ENCODE measurements around the gene STPG2.
"Not testable (repeated sequence)": the region's sequence is repeated elsewhere in the genome, so short reads cannot be mapped to it uniquely, and the experiment has no call there.

Gene STPG2

DNA sequence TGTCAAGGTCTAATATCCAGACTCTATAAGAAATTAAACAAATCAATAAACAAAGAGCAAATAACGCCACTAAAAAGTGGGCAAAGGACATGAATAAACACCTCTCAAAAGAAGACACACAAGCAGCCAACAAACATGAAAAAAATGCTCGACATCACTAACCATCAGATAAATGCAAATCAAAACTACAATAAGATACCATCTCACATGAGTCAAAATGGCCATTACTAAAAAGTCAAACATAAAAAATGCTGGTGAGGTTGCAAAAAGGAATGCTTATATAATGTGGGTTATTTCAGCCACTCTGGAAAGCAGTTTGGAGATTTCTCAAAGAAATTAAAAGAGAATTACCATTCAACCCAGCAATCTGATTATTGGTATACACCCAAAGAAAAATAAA, 481.1 kb downstream of the STPG2 start:
- TF ChIP-seq, protein P1, sequence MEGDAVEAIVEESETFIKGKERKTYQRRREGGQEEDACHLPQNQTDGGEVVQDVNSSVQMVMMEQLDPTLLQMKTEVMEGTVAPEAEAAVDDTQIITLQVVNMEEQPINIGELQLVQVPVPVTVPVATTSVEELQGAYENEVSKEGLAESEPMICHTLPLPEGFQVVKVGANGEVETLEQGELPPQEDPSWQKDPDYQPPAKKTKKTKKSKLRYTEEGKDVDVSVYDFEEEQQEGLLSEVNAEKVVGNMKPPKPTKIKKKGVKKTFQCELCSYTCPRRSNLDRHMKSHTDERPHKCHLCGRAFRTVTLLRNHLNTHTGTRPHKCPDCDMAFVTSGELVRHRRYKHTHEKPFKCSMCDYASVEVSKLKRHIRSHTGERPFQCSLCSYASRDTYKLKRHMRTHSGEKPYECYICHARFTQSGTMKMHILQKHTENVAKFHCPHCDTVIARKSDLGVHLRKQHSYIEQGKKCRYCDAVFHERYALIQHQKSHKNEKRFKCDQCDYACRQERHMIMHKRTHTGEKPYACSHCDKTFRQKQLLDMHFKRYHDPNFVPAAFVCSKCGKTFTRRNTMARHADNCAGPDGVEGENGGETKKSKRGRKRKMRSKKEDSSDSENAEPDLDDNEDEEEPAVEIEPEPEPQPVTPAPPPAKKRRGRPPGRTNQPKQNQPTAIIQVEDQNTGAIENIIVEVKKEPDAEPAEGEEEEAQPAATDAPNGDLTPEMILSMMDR (IDR thresholded peaks at IDR 0.05) = no peak
- DNase-seq (ENCODE audit: low spot score) = no peak

GRCh38 chr4:97656044-97656720, 487.1 kb downstream of the STPG2 start:
- Histone ChIP-seq H3K4me3 (no peak overlapping the region), H3K27ac (no peak overlapping the region)
- no peak for DNase-seq (ENCODE audit: low spot score)
- TF ChIP-seq, protein P1 (IDR thresholded peaks at IDR 0.05) = no peak

More for the DNA sequence above, 481.1 kb downstream of the STPG2 start:
- Histone ChIP-seq H3K27ac (no peak overlapping the region), H3K4me3 (no peak overlapping the region)

DNA sequence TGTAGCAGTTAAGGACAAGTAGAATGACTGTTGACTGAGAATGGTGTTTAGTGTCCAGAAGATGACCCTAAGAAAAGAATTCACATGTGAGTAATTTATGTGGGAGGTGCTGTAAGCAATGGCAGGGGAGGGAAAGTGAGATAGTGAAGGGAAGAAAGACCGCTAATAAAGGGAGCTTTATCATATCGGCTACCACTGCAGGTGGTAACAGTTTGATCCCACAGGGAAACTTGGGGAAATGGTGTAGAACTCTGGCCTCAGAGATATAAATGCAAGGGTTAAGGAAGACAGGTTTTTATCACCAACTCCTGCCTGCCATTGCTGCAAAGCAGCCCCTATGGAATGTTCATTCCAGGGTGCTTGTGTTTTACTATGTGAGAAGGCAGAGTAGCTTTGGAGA, 489.6 kb downstream of the STPG2 start:
- no peak for DNase-seq (ENCODE audit: low spot score)
- Histone ChIP-seq H3K27ac (no peak overlapping the region), H3K4me3 (no peak overlapping the region)
- TF ChIP-seq, protein P1 (IDR thresholded peaks at IDR 0.05) = no peak

DNA sequence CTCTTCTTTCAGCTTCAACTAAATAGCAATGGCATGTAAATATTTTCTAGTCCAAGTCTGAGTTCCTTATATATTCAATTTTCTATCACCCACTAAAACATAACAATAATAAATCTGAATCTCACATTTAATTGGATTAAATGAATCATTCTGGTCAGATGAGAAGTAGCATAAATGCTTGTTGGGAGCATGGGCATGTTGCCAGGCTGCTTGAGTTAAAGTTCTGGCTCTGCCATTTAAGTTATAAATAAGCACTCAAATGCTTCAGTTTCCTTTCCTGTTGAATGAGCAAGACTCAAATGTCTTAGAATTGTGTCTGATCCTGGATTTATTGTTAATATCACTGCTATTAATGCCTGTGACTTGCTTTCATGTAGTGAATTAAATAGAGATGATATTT, 496.3 kb downstream of the STPG2 start:
- no peak for DNase-seq (ENCODE audit: low spot score)
- Histone ChIP-seq H3K27ac (no peak overlapping the region), H3K4me3 (no peak overlapping the region)
- TF ChIP-seq, protein P1 (IDR thresholded peaks at IDR 0.05) = no peak

DNA sequence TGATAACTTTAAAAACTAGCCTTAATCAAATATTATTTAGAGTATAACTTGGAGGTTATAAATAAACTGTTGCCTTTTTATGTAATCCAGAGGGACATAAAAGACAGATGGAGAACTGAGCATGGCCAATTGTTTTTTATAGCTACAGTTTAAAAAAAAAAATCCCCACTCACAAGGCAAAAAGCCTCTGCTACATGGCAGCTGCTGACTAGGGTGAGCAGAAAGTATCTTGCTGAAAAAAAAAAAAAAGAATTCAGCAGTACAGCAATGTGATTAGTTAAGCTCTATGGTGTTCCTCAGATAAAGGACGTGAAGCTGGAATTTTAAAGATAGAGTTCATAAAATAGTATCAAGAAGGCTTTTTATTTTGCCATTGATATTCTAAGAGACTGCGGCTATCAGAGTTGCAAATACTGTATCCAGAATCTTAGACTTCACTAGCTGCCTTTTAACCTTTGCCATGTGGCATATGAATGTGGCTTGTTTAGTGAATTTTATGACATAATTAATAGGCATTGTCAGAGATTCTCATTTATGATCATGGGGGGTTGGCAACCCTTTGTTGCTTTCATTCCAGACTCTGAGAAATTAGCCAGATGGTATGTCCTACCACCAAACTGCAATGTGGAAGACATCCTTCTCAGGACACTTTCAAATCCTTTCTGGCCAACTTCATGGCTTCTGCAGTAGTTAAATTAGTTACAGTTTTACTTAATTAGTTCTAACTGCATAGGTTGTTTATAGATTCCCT, 498.0 kb downstream of the STPG2 start:
- no peak overlapping the region for H3K27ac ChIP-seq
- TF ChIP-seq, protein P1 (IDR thresholded peaks at IDR 0.05) = no peak
- DNase-seq (ENCODE audit: low spot score) = no peak
- H3K4me3 ChIP-seq = no peak overlapping the region

DNA sequence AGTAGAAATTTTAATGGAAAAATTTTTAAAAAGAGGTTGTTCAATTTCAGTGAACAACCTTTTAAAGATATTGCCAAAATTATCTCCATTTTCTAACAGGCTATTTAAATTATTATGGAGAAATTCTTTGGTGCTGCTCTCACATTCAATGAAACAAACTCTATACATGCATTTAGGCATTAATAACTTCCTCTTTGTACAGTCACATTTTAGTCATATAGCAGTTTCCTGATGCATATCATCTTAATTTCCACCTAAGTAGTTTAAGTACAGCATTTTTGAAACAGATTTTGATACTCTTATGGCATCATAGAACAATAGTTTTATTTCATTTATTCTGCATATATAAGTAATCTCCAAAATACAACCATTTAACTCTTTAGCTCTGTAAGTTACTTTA, 500.1 kb downstream of the STPG2 start:
- TF ChIP-seq, protein P1 (IDR thresholded peaks at IDR 0.05) = no peak

DNA sequence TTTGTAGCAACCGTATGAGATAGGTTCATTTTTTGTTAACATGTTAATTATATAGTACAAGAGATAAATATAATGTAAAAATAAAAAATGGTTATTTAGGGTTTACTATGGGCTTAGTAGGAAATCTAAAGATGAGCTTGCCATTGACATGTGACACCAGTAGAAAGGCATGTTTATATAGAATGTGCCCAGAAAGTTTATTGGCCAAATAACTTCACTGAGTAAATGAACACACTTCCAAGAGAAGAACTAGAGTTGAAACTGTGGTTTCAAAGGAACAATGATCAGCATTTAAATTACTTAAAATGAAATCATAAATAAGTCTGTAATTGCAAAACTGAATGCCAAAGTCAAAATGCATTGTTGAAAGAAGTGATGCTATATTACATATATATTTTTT, 503.3 kb downstream of the STPG2 start:
- no peak overlapping the region for H3K27ac ChIP-seq

More for the DNA sequence above, 500.1 kb downstream of the STPG2 start:
- no peak for DNase-seq (ENCODE audit: low spot score)
- no peak overlapping the region for H3K27ac ChIP-seq
- H3K4me3 ChIP-seq = no peak overlapping the region

GRCh38 chr4:97633831-97634230, 509.4 kb downstream of the STPG2 start:
- not testable (repeated sequence) for H3K27ac ChIP-seq; DNase-seq (ENCODE audit: low spot score); H3K4me3 ChIP-seq

More for the DNA sequence above, 503.3 kb downstream of the STPG2 start:
- no peak for DNase-seq (ENCODE audit: low spot score)
- H3K4me3 ChIP-seq = no peak overlapping the region
- TF ChIP-seq, protein P1 (IDR thresholded peaks at IDR 0.05) = no peak
